Loucy (cell line): ENCODE data around the gene JPT2.

Source experiments
- EZH2phosphoT487 ChIP-seq: fragments of 200-600 bp; IDR thresholded peaks from 2 replicates; pipeline ENCODE4 v1.6.1; 2018; ENCODE audit warnings: antibody characterized with exemption, mild to moderate bottlenecking, moderate library complexity, borderline replicate concordance
- TF ChIP-seq, protein P1 (sequence below): fragments of 200-600 bp; sonication (generic); conservative IDR thresholded peaks from 2 replicates; pipeline ENCODE4 v1.5.1; 2014; ENCODE audit warnings: mild to moderate bottlenecking, antibody characterized with exemption, low read length

DNA sequence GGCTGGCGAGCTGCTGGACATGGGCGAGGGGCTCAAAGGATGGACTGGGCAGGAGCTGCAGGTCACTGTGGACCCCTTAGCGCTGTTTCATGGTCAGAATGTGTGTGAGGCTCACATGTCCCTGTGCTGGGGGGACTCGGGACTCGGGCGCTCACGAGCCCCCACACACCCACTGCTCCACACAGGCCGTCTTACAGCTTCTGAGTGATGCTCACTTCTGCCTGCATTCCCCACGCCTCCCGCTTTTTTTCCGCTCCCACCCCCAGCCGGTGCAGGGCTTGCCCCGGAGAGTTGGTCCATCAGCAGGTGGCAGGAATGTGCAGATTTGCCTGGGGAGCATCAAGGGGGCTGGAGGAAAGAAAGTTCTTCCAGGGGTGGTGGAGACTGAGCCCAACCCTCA is 20.2 kb upstream of the JPT2 start:
- TF ChIP-seq, protein P1, sequence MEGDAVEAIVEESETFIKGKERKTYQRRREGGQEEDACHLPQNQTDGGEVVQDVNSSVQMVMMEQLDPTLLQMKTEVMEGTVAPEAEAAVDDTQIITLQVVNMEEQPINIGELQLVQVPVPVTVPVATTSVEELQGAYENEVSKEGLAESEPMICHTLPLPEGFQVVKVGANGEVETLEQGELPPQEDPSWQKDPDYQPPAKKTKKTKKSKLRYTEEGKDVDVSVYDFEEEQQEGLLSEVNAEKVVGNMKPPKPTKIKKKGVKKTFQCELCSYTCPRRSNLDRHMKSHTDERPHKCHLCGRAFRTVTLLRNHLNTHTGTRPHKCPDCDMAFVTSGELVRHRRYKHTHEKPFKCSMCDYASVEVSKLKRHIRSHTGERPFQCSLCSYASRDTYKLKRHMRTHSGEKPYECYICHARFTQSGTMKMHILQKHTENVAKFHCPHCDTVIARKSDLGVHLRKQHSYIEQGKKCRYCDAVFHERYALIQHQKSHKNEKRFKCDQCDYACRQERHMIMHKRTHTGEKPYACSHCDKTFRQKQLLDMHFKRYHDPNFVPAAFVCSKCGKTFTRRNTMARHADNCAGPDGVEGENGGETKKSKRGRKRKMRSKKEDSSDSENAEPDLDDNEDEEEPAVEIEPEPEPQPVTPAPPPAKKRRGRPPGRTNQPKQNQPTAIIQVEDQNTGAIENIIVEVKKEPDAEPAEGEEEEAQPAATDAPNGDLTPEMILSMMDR, result no peak
- TF ChIP-seq EZH2phosphoT487, result no peak
